ENCODE results near the gene CBX8. TPM values are rescaled to one million over a fixed set of nuclear protein-coding genes. Genes with fewer than 3 reads are reported as not detected.

Gene CBX8
- total and polyA plus RNA-seq, 8 donors = 1.6 to 5.7 (median 4.1) TPM

- intact Hi-C loops (cut with DNase I) = loop anchor here in 1 of 3 donors (5.0 kb wide), 1 partner anchor 202 kb away; no protein-coding TSS in a partner anchor
- ATAC-seq (peak; percentile 61 to 90 (median 80)), DNase-seq (peak in 4 of 6 donors; percentile 62 to 85 (median 72)), FAIRE-seq (no peak)
- Histone ChIP-seq H3K27ac (no peak overlapping the region), H3K4me1 (peaks cover 0 to 8% (median 5%) of the 10 kb centered on the region in 3 donors), H3K9me3 (no peaks in the 10 kb centered on the region), H3K36me3 (no peaks in the 10 kb centered on the region), H3K4me3 (peak overlapping the region in 2 of 4 donors; percentile 16 to 30), H3K27me3 (peaks cover 0 to 12% (median 8%) of the 10 kb centered on the region in 4 donors)
- 5 to 10% methylated on average over 61 to 74 of the region's 74 CpGs for WGBS, 2 donors
- TF ChIP-seq, protein P1, sequence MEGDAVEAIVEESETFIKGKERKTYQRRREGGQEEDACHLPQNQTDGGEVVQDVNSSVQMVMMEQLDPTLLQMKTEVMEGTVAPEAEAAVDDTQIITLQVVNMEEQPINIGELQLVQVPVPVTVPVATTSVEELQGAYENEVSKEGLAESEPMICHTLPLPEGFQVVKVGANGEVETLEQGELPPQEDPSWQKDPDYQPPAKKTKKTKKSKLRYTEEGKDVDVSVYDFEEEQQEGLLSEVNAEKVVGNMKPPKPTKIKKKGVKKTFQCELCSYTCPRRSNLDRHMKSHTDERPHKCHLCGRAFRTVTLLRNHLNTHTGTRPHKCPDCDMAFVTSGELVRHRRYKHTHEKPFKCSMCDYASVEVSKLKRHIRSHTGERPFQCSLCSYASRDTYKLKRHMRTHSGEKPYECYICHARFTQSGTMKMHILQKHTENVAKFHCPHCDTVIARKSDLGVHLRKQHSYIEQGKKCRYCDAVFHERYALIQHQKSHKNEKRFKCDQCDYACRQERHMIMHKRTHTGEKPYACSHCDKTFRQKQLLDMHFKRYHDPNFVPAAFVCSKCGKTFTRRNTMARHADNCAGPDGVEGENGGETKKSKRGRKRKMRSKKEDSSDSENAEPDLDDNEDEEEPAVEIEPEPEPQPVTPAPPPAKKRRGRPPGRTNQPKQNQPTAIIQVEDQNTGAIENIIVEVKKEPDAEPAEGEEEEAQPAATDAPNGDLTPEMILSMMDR (IDR thresholded peaks at IDR 0.05) = peak; percentile 29 to 75 (median 44)
Observed at GRCh38 chr17:79789943-79790804, 6.7 kb downstream of the CBX8 start.

GRCh38 chr17:79788989-79789942 is 7.6 kb downstream of the CBX8 start:
- no peak overlapping the region for H3K27ac ChIP-seq
- FAIRE-seq (no peak), ATAC-seq (peak in 2 of 4 donors; percentile 12 to 17), DNase-seq (peak in 1 of 6 donors; percentile 82)
- intact Hi-C loops (cut with DNase I) = no loop called here
- TF ChIP-seq, protein P1 (IDR thresholded peaks at IDR 0.05) = no peak
- 42 to 43% methylated on average over 49 to 52 of the region's 52 CpGs for WGBS, 2 donors
- H3K27me3 ChIP-seq = peaks cover 0 to 12% (median 8%) of the 10 kb centered on the region in 4 donors
- no peaks in the 10 kb centered on the region for H3K9me3 ChIP-seq
- no peak overlapping the region for H3K4me3 ChIP-seq
- no peaks in the 10 kb centered on the region for H3K36me3 ChIP-seq
- peaks cover 0 to 8% (median 5%) of the 10 kb centered on the region in 3 donors for H3K4me1 ChIP-seq

- intact Hi-C loops (cut with DNase I) = no loop called here
- Histone ChIP-seq H3K36me3 (no peaks in the 10 kb centered on the region), H3K27me3 (peaks cover 0 to 12% (median 8%) of the 10 kb centered on the region in 4 donors), H3K4me1 (peaks cover 0 to 8% (median 5%) of the 10 kb centered on the region in 3 donors), H3K4me3 (no peak overlapping the region), H3K27ac (no peak overlapping the region), H3K9me3 (no peaks in the 10 kb centered on the region)
- no peak for ATAC-seq
- DNase-seq = peak in 2 of 6 donors; percentile 0 to 2
- FAIRE-seq = no peak
- WGBS, 2 donors = 61 to 66% methylated on average over 5 of the region's 5 CpGs
- TF ChIP-seq, protein P1 (IDR thresholded peaks at IDR 0.05) = no peak
Observed at GRCh38 chr17:79788455-79788854, 8.4 kb downstream of the CBX8 start.

- peaks cover 0 to 8% (median 5%) of the 10 kb centered on the region in 3 donors for H3K4me1 ChIP-seq
- FAIRE-seq (no peak), DNase-seq (peak in 2 of 6 donors; percentile 9 to 41), ATAC-seq (no peak)
- H3K27ac ChIP-seq = no peak overlapping the region
- intact Hi-C loops (cut with DNase I) = no loop called here
- no peaks in the 10 kb centered on the region for H3K36me3 ChIP-seq
- H3K4me3 ChIP-seq = no peak overlapping the region
- WGBS, 2 donors = 64 to 69% methylated on average over 12 of the region's 12 CpGs
- H3K9me3 ChIP-seq = no peaks in the 10 kb centered on the region
- TF ChIP-seq, protein P1 (IDR thresholded peaks at IDR 0.05) = no peak
- H3K27me3 ChIP-seq = peaks cover 0 to 12% (median 8%) of the 10 kb centered on the region in 4 donors
Observed at GRCh38 chr17:79786930-79787643, 9.8 kb downstream of the CBX8 start.
